ENCODE results near the gene TYMP. TPM values are rescaled to one million over a fixed set of nuclear protein-coding genes. Genes with fewer than 3 reads are reported as not detected.
A peak's percentile ranks its signal among the peaks of the same experiment; 100 is the strongest.

TYMP gene
- total and polyA plus RNA-seq, 10 of the 15 experiments (the other 5 are each of a cell fraction or from before 2014, with no cell fraction given): 0.42 to 57.8 (median 24.6) TPM

- no peak for ATAC-seq
- intact Hi-C loops (cut with micrococcal nuclease; ENCODE audit: unreplicated experiment): no loop called here
- POLR2A ChIA-PET: interaction anchor here (1.2 to 10.0 kb wide), 6 partner anchors 9 to 53 kb away, joined by 3 to 232 read pairs (median 10); partner anchors contain the start of genes KLHDC7B, LMF2, NCAPH2 and SCO2
- CTCF ChIA-PET: interaction anchor here (1.8 to 2.0 kb wide), 2 partner anchors 11 to 85 kb away, joined by 7 to 9 read pairs; partner anchors contain the start of gene SCO2
- no peaks in the 10 kb centered on the region for H3K36me3 ChIP-seq (ENCODE audit: control insufficient read depth in 2 of 2, insufficient read depth in 2 of 2, low read length in 1 of 2)
- no TSS peak for BruUV-seq (replicated peaks)
- no peak for DNase-seq (ENCODE audit: low read depth, low spot score)
- no peak for TF ChIP-seq KAT2A (conservative IDR thresholded peaks at IDR 0.05; ENCODE audit: control insufficient read depth, low read depth, low read length)
- TF ChIP-seq ZNF207 (IDR thresholded peaks at IDR 0.05; ENCODE audit: borderline replicate concordance): no peak
- TF ChIP-seq CHD4 (IDR thresholded peaks at IDR 0.05): no peak
- no peak for TF ChIP-seq TCF12 (IDR thresholded peaks at IDR 0.05; ENCODE audit: low read depth, low read length)
- TF ChIP-seq NFIC (IDR thresholded peaks at IDR 0.05; ENCODE audit: low read depth, low read length): no peak
- no peak for TF ChIP-seq NFYB (IDR thresholded peaks at IDR 0.05; ENCODE audit: insufficient read depth, low read depth, low read length)
- no peak for TF ChIP-seq REST (IDR thresholded peaks at IDR 0.05; ENCODE audit: low read depth, low read length)
- TF ChIP-seq ATF2 (IDR thresholded peaks at IDR 0.05; ENCODE audit: low read length): no peak
- TF ChIP-seq DPF2 (IDR thresholded peaks at IDR 0.05): no peak
- TF ChIP-seq USF1 (IDR thresholded peaks at IDR 0.05; ENCODE audit: borderline replicate concordance, extremely low read length, insufficient read depth, low read depth, low read length): no peak
- no peak for TF ChIP-seq HSF1 (IDR thresholded peaks at IDR 0.05; ENCODE audit: low read depth, low read length)
- TF ChIP-seq MAX (IDR thresholded peaks at IDR 0.05; ENCODE audit: low read depth, low read length): no peak
- TF ChIP-seq ZNF622 (IDR thresholded peaks at IDR 0.05): no peak
- SMC1A ChIA-PET (ENCODE audit: uncharacterized antibody, unreplicated experiment): interaction anchor here (1.0 to 3.3 kb wide), 3 partner anchors 11 to 85 kb away, joined by 3 to 13 read pairs (median 10); partner anchors contain the start of gene SCO2
- H3K4me3 ChIP-seq: no peak overlapping the region
- H2AFZ ChIP-seq (ENCODE audit: control insufficient read depth, low read depth, low read length): no peak overlapping the region
- peaks cover 22% of the 10 kb centered on the region for H3K79me2 ChIP-seq (ENCODE audit: control insufficient read depth, insufficient read depth, low read length)
- H3K9ac ChIP-seq (ENCODE audit: control insufficient read depth, insufficient read depth, low read length): no peak overlapping the region
- no peaks in the 10 kb centered on the region for H4K20me1 ChIP-seq (ENCODE audit: control insufficient read depth, insufficient read depth)
- RAD21 ChIA-PET (ENCODE audit: unreplicated experiment): interaction anchor here (1.7 to 2.3 kb wide), 3 partner anchors 11 to 85 kb away, joined by 3 to 12 read pairs (median 5); partner anchors contain the start of genes NCAPH2 and SCO2
- in situ Hi-C loops (cut with MboI): loop anchor here (10.0 kb wide), 1 partner anchor 571 kb away; the partner anchor contains the start of gene PIM3
- no peak overlapping the region for H3K4me2 ChIP-seq (ENCODE audit: control insufficient read depth, insufficient read depth)
- no peaks in the 10 kb centered on the region for H3K27me3 ChIP-seq (replicated peaks in 1 of 2; ENCODE audit: control insufficient read depth in 2 of 2, insufficient read depth in 2 of 2, low read length in 1 of 2)
- peak overlapping the region; percentile 17; the same call in 1 of the 2 replicates for H3K27ac ChIP-seq (ENCODE audit: control insufficient read depth, insufficient read depth)
- peaks cover 60% of the 10 kb centered on the region for H3K4me1 ChIP-seq (ENCODE audit: control insufficient read depth, insufficient read depth, low read length)
- no peaks in the 10 kb centered on the region for H3K9me3 ChIP-seq (replicated peaks; ENCODE audit: control insufficient read depth, insufficient read depth, low read length)
- FAIRE-seq: no peak
- WGBS (ENCODE audit: insufficient coverage, insufficient replicate concordance, low lambda C conversion rate, missing lambda C conversion rate): 87% methylated on average over 3 of the region's 3 CpGs
These were observed 6.4 kb upstream of the TYMP start for GRCh38 chr22:50536226-50536625.
